PC-3 (cell line): ENCODE measurements around the gene HNF4A.

Source experiments
- EZH2 ChIP-seq: fragments of 300-600 bp; sonication (generic); IDR thresholded peaks from one replicate; pipeline ENCODE4 v1.6.1; 2017; ENCODE audit warnings: antibody characterized with exemption, mild to moderate bottlenecking, low read length; ENCODE audit not compliant: unreplicated experiment
- EZH2phosphoT487 ChIP-seq: fragments of 300-600 bp; sonication (generic); IDR thresholded peaks from 2 replicates; pipeline ENCODE4 v1.6.1; 2018; ENCODE audit warnings: mild to moderate bottlenecking, antibody characterized with exemption, low read length, borderline replicate concordance
- TF ChIP-seq, protein P1 (sequence below): fragments of 300-600 bp; sonication (generic); conservative IDR thresholded peaks from 2 replicates; pipeline ENCODE4 v1.5.1; 2017; ENCODE audit warnings: antibody characterized with exemption, low read depth, mild to moderate bottlenecking, low read length

- TF ChIP-seq, protein P1, sequence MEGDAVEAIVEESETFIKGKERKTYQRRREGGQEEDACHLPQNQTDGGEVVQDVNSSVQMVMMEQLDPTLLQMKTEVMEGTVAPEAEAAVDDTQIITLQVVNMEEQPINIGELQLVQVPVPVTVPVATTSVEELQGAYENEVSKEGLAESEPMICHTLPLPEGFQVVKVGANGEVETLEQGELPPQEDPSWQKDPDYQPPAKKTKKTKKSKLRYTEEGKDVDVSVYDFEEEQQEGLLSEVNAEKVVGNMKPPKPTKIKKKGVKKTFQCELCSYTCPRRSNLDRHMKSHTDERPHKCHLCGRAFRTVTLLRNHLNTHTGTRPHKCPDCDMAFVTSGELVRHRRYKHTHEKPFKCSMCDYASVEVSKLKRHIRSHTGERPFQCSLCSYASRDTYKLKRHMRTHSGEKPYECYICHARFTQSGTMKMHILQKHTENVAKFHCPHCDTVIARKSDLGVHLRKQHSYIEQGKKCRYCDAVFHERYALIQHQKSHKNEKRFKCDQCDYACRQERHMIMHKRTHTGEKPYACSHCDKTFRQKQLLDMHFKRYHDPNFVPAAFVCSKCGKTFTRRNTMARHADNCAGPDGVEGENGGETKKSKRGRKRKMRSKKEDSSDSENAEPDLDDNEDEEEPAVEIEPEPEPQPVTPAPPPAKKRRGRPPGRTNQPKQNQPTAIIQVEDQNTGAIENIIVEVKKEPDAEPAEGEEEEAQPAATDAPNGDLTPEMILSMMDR: no peak
- TF ChIP-seq EZH2 (no peak), EZH2phosphoT487 (no peak)
These were observed 21.2 kb upstream of the HNF4A start for GRCh38 chr20:44334306-44334705.
